Mucosa of gallbladder (tissue), 1 donor: ENCODE data around the gene ENGASE. TPM values are rescaled to one million over a fixed set of nuclear protein-coding genes. Genes with fewer than 3 reads are reported as not detected.

Source experiments
- DNase-seq: peaks from one replicate; pipeline ENCODE4 v3.0.0-alpha.2; 2020; ENCODE audit warnings: low spot score
- total RNA-seq: library from RNA; stranded (reverse); gene quantifications from one replicate; pipeline ENCODE4 v1.2.1, GENCODE V29; 2021
- donor health status: DM: no; HTN: no; CAD: no.

The ENGASE gene
- total RNA-seq, 1 donor from 2014 or later = 74.8 TPM

DNA sequence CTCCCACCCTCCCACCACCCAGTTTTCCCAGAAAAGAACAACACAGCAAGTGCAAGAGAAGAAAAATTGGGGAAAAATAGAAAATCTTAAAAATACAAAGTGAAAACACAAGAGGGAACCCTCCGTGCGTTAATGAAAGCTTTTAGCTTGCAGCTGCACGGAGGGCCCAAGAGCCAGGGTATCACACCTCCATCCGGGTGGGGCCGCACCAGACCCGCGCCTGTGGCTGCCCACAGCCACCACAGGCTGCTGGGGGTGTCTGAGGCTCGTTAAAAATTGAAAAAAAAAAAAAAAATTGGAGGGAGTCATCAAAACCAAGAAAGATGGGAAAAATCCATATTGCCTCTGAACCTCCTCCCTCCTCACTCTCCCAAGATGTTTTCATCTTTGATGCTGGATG lies 18.6 kb downstream of the ENGASE start:
- DNase-seq = no peak

DNA sequence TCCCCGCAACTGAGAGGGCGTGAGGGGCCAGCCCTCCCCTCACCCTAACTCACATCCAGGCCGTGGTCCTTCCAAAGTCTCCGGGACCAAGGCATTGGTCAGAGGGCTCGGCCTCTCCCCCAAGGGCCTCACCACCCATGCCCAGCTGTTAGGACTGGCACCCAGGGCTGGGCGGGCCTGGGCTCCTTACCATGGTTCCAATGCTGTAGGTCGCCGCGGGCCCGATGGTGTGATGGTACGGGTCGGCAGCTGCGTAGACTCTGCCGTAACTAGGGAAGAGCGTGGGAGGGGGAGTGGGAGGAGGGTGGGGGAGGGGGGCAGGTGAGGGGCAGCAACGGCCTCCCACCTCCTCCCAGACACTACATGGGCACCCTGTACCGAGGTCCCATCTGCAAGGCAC lies 19.6 kb downstream of the ENGASE start:
- DNase-seq = no peak

DNA sequence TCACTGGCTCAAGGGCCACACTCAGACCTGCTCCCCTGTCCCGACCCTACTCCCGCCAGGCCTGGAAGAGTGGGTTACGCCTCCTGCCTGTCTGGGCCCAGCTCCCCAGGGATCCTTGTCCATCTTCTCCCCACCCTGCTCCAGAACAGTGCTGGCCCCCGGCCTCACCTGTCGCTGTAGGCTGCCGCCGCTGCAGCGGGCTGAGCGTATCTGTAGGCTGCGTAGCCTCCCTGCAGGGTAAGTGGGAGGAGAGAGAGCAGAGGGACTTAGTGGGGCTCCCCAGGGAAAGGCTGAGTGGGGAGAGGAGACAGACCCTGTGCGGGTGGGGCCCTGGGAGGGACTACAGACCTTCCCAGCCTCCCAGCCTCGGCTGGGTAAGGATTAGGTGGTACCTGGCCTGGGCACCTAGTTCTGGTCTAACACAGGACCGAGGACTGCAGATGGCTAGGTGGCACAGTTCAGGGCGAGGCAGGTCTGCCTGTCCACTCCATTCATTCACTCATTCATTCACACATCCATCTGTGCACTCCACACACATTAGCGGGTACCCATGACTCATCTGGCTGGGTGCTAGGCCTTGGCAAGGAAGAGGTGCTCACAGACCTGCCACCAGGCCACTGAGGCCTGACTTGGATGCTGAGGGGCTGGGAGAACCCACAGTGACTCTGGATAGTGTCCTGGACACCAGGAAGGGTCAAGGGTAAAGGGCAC lies 20.9 kb downstream of the ENGASE start:
- no peak for DNase-seq

- DNase-seq = no peak
These were observed 21.9 kb downstream of the ENGASE start for GRCh38 chr17:79096477-79096876.

GRCh38 chr17:79097226-79098055 lies 22.8 kb downstream of the ENGASE start:
- no peak for DNase-seq

- no peak for DNase-seq
These were observed 23.8 kb downstream of the ENGASE start for GRCh38 chr17:79098282-79098867.

DNA sequence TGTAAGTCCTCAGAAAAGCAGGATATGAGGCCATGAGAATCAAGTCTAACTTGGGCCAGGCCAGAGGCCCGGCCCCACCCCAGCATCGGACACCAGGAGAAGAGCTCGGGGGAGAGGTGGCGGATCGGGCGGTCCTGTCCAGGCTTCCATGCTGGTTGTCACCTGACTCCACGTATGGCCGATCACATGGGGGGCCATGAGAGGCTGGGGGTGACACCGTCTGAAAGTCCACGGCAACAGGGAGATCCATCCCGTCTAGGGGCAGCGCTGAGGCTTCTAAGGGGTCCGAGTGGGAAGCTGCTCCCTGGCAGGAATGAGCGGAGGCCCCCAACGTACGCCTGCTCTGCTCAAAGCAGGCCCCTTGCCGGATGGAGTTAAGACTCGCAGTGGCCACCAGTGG lies 25.8 kb downstream of the ENGASE start:
- DNase-seq = no peak

- DNase-seq = no peak
These were observed 26.6 kb downstream of the ENGASE start for GRCh38 chr17:79101111-79101673.

DNA sequence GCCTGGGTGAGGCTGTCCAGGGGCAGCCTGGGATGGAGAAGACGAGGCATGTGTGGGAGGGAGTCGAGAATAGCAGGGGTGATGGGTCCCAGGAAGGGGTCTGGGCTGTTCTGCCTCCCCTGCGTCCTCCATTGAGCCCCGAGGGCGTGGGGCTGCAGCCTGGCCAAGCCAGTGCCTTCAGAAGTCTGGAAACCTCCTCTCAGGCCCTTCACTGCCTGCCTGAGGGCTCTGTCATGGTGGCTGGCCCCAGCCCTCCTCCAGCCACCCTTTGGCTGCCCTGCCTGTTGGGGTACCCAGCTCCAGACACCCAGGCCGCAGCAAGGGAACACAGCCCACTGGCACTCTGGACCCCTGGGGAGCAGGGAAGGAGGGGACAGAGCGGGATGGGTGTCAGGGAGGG lies 27.6 kb downstream of the ENGASE start:
- DNase-seq = no peak

DNA sequence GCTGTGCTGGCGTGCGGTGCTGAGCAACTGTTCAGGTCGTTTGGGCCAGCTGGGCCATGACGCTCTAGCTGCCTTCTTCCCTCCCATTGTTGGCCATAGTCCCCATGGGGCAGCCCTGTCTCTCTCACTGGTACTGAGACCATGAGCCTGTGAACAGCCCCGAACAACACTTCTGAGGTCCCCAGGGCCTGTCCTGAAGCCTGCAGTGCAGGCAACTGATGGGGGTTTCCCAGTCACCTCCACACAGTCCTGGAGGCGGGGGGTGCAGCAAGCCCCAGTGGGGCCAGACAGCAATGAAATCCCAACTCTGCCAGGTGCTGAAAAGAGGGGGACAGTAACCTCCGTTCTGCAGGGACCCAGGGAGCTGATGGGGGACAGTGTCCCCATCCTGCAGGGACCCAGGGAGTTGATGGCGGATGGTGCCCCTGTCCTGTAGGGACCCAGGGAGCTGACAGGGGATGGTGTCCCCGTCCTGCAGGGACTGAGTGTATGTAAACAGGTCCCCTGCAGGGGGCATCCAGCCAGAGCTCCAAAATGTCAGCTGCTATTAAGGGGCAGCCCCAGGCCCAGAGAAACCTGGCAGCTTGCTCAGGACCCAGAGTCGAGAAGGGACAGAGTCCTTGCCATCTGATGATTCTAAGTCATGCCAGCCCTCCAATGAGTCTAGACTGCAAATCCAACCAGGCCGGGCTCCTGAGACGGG lies 30.4 kb downstream of the ENGASE start:
- DNase-seq = no peak

DNA sequence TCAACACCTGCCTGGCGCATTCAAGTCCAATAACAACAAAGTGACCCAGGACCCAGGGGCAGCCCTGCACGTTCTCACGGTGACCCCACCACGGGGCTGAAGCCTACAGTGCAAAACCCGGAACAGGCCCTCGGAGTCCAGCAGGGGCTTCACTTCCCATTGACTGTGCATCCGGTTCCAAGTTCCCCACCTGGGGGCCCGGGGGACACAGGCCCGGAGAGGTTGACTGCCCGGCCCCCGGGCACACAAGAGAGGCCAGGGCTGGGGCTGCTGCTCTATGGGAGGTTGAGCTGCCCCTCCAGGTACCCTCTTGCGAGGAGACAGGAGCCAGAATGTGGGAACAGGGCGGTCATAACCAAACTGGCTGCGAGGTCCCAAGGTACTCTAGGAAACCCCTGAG lies 31.3 kb downstream of the ENGASE start:
- DNase-seq = no peak

DNA sequence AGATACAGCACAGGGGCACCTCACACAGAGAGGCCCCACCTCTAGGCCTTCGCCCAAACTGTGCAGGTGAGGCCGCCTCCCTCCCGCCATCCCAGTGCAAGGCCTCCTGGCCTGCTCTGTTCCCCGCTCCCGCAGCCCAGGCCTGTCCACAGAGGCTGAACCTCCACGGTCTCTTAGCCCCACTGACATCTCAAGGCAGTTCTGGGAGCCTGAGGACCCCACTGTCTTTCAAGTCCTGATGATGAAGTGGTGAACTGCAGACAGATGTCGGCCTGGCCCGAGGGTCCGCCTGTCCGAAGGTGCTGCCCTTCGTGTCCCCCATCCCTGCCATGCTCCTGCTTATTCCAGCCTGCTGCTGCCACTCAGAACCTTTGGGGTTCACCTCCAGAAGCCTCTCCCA lies 32.3 kb downstream of the ENGASE start:
- no peak for DNase-seq

GRCh38 chr17:79107499-79108231 lies 33.0 kb downstream of the ENGASE start:
- no peak for DNase-seq

DNA sequence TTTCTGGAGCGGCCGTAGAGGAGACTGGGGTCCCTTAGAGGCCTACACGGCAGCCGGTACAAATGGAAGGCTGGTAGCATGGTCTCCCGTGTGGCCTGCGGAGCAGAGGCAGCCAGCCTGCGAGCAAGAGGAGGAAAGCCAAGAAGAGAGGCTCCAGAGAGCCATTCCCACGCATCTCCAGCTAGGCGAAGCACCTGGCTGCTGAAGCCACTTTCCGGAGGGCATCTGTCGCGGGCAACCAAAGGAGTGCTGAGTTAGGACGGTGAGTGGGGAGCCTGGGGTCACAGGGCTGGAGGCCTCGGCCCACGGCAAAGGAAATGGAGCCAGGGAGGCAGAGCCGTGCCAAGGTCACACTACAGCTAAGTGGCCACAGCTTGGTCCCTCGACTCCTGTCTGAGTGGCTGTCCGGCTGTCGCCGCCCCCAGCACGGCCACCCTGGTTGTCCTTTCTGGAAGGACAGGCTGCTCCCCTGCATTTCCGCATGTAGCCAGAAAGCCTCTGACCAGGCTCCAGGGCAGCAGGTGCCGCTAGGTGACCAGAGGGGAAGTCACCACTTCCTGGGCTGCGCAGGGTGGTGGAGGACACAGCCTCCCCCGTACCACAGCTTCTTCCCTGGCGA lies 33.7 kb downstream of the ENGASE start:
- no peak for DNase-seq

DNA sequence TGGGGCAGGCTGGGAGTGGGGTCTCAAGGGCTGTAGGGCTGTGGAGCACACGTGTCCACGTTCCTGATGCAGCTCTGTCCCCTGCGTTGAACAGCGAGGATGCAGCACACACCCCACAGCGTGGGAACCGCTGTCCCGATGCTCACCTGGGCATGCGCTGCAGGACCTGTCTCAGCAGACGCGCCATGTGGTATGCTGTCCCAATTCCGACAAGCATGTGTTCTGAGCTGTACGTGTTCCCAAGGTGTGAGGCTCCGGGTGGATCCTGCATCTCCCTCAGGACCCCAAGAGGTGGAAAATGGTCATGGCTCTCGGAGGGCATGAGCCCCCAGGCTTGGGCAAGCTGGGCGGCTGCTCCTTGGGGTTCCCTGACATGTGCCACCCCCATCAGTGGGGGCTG lies 34.2 kb downstream of the ENGASE start:
- no peak for DNase-seq

DNA sequence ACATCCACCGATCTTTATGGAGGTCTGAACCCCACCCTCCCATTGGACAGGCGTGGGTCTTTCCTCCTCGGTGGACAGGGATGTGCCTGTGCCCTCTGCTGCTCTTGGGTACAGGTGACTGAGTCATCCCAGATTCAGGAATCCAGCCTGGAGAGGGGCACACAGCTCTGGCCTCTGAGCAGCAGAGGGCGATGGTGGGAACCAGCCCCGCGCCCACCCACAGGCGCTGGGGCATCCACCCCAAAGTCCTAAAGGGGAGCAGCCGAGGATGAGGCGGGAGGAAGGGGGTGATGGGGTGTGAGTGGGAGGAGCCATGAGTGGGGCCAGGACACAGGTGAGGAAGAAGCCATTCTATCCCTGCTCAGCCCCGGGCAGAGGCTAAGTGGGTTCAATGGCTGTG lies 35.0 kb downstream of the ENGASE start:
- DNase-seq = no peak

GRCh38 chr17:79111097-79111496 lies 36.5 kb downstream of the ENGASE start:
- no peak for DNase-seq

DNA sequence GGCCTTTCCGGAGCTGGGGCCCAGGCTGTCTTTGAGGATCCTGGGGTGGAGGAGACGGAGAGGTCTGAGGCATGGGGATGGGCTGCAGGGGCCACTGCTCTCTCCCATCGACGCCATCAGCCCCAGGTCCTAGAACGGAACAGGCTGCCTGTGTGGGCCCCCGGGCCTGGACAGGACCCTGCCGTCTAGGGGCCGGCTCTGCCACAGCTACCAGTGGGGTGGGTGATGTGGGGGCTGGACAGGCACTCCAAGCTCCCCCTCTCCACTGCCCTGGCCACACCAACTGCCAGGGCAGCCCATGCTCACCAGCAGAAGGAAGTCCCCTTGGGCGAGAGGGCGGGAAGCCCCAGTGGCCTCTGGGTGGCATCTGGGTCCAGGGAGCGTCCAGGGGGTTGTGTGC lies 37.8 kb downstream of the ENGASE start:
- no peak for DNase-seq

DNA sequence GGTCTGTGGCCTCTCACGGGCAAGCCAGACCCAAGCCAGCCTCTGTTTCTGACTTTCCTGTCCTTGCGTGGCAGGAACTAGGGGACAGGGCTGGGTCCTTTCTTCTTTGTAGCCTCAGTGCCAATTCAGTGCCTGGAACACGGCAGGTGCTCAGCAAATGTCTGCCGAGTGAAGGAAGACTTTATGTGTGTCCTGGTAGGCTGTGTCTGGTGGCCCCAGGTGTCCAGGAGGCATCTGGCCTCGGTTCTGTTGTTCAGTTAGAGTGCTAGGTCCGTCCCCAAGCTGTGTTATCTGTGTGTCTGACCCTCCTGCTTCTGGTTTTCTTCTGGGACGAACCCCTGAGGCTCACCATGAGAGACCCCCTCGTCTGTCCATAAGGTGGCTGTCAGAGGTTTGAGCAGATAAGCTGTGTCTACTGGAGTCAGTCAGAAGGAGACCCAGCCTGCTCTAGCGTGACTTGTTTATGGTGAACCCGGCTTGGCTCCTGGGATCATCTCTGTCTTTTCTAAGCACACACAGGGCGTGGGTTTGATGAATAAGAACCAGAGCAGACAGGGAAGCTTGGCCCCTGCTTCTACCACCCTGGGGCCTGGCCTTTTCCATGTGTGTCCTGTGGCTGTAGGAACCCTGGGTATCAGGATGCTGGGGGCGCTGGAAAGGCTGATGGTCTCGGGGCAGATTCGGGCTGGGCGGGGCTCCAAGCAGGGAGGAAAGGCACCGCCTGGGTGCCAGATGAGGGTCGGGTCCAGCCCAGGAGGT lies 39.3 kb downstream of the ENGASE start:
- no peak for DNase-seq
